ENCODE data around the gene UBXN4.

Gene UBXN4

GRCh38 chr2:135812907-135813511 is 71.4 kb downstream of the UBXN4 start:
- H3K9ac ChIP-seq (ENCODE audit: insufficient read length, low read depth) = no peak overlapping the region
- TF ChIP-seq ZNF274 (IDR thresholded peaks at IDR 0.05; ENCODE audit: low read depth, low read length) (no peak), YY1 (IDR thresholded peaks at IDR 0.05; ENCODE audit: insufficient read depth, insufficient read length) (no peak), SUZ12 (IDR thresholded peaks at IDR 0.05; ENCODE audit: extremely low read depth, insufficient read depth, insufficient read length) (no peak)
- H3K36me3 ChIP-seq (ENCODE audit: insufficient read depth, insufficient read length, low read length) = no peaks in the 10 kb centered on the region
- H3K27me3 ChIP-seq (ENCODE audit: insufficient read depth, insufficient read length) = no peaks in the 10 kb centered on the region
- no peak for DNase-seq (ENCODE audit: low read depth, low spot score)
- H3K4me3 ChIP-seq (ENCODE audit: insufficient read length, low read depth) = no peak overlapping the region
- no peaks in the 10 kb centered on the region for H3K4me1 ChIP-seq (ENCODE audit: insufficient read depth, insufficient read length)
- H3K9me3 ChIP-seq (ENCODE audit: insufficient read depth, low read length) = no peaks in the 10 kb centered on the region

- no peak for DNase-seq (ENCODE audit: low read depth, low spot score)
- no peaks in the 10 kb centered on the region for H3K9me3 ChIP-seq (ENCODE audit: insufficient read depth, low read length)
- no peak for TF ChIP-seq YY1 (IDR thresholded peaks at IDR 0.05; ENCODE audit: insufficient read depth, insufficient read length)
- TF ChIP-seq ZNF274 (IDR thresholded peaks at IDR 0.05; ENCODE audit: low read depth, low read length) = no peak
- TF ChIP-seq SUZ12 (IDR thresholded peaks at IDR 0.05; ENCODE audit: extremely low read depth, insufficient read depth, insufficient read length) = no peak
- no peaks in the 10 kb centered on the region for H3K27me3 ChIP-seq (ENCODE audit: insufficient read depth, insufficient read length)
- no peak overlapping the region for H3K9ac ChIP-seq (ENCODE audit: insufficient read length, low read depth)
- no peaks in the 10 kb centered on the region for H3K4me1 ChIP-seq (ENCODE audit: insufficient read depth, insufficient read length)
- H3K4me3 ChIP-seq (ENCODE audit: insufficient read length, low read depth) = no peak overlapping the region
- H3K36me3 ChIP-seq (ENCODE audit: insufficient read depth, insufficient read length, low read length) = no peaks in the 10 kb centered on the region
Observed at GRCh38 chr2:135815269-135815668, 73.6 kb downstream of the UBXN4 start.

GRCh38 chr2:135817466-135817865 is 75.8 kb downstream of the UBXN4 start:
- no peak for DNase-seq (ENCODE audit: low read depth, low spot score)
- Histone ChIP-seq H3K9me3 (ENCODE audit: insufficient read depth, low read length) (0 out of 2 replicates have a peak, but pooled peaks cover under 1% of the 10 kb centered on the region), H3K36me3 (ENCODE audit: insufficient read depth, insufficient read length, low read length) (no peaks in the 10 kb centered on the region), H3K9ac (ENCODE audit: insufficient read length, low read depth) (no peak overlapping the region), H3K27me3 (ENCODE audit: insufficient read depth, insufficient read length) (no peaks in the 10 kb centered on the region), H3K4me3 (ENCODE audit: insufficient read length, low read depth) (no peak overlapping the region), H3K4me1 (ENCODE audit: insufficient read depth, insufficient read length) (no peaks in the 10 kb centered on the region)
- no peak for TF ChIP-seq SUZ12 (IDR thresholded peaks at IDR 0.05; ENCODE audit: extremely low read depth, insufficient read depth, insufficient read length)
- no peak for TF ChIP-seq YY1 (IDR thresholded peaks at IDR 0.05; ENCODE audit: insufficient read depth, insufficient read length)
- TF ChIP-seq ZNF274 (IDR thresholded peaks at IDR 0.05; ENCODE audit: low read depth, low read length) = no peak

GRCh38 chr2:135817951-135818350 is 76.3 kb downstream of the UBXN4 start:
- Histone ChIP-seq H3K9ac (ENCODE audit: insufficient read length, low read depth) (no peak overlapping the region), H3K27me3 (ENCODE audit: insufficient read depth, insufficient read length) (no peaks in the 10 kb centered on the region), H3K4me3 (ENCODE audit: insufficient read length, low read depth) (no peak overlapping the region), H3K9me3 (ENCODE audit: insufficient read depth, low read length) (peaks cover 5% of the 10 kb centered on the region; the same call in 1 of the 2 replicates), H3K36me3 (ENCODE audit: insufficient read depth, insufficient read length, low read length) (no peaks in the 10 kb centered on the region), H3K4me1 (ENCODE audit: insufficient read depth, insufficient read length) (no peaks in the 10 kb centered on the region)
- no peak for DNase-seq (ENCODE audit: low read depth, low spot score)
- no peak for TF ChIP-seq SUZ12 (IDR thresholded peaks at IDR 0.05; ENCODE audit: extremely low read depth, insufficient read depth, insufficient read length)
- TF ChIP-seq ZNF274 (IDR thresholded peaks at IDR 0.05; ENCODE audit: low read depth, low read length) = no peak
- TF ChIP-seq YY1 (IDR thresholded peaks at IDR 0.05; ENCODE audit: insufficient read depth, insufficient read length) = no peak

GRCh38 chr2:135818937-135819610 is 77.4 kb downstream of the UBXN4 start:
- Histone ChIP-seq H3K4me1 (ENCODE audit: insufficient read depth, insufficient read length) (no peaks in the 10 kb centered on the region), H3K9me3 (ENCODE audit: insufficient read depth, low read length) (peaks cover 9% of the 10 kb centered on the region; the same call in 1 of the 2 replicates), H3K36me3 (ENCODE audit: insufficient read depth, insufficient read length, low read length) (no peaks in the 10 kb centered on the region), H3K27me3 (ENCODE audit: insufficient read depth, insufficient read length) (no peaks in the 10 kb centered on the region), H3K9ac (ENCODE audit: insufficient read length, low read depth) (no peak overlapping the region), H3K4me3 (ENCODE audit: insufficient read length, low read depth) (no peak overlapping the region)
- no peak for TF ChIP-seq ZNF274 (IDR thresholded peaks at IDR 0.05; ENCODE audit: low read depth, low read length)
- no peak for TF ChIP-seq SUZ12 (IDR thresholded peaks at IDR 0.05; ENCODE audit: extremely low read depth, insufficient read depth, insufficient read length)
- no peak for TF ChIP-seq YY1 (IDR thresholded peaks at IDR 0.05; ENCODE audit: insufficient read depth, insufficient read length)
- no peak for DNase-seq (ENCODE audit: low read depth, low spot score)

- no peaks in the 10 kb centered on the region for H3K4me1 ChIP-seq (ENCODE audit: insufficient read depth, insufficient read length)
- no peak overlapping the region for H3K4me3 ChIP-seq (ENCODE audit: insufficient read length, low read depth)
- H3K9ac ChIP-seq (ENCODE audit: insufficient read length, low read depth) = no peak overlapping the region
- TF ChIP-seq SUZ12 (IDR thresholded peaks at IDR 0.05; ENCODE audit: extremely low read depth, insufficient read depth, insufficient read length) (no peak), YY1 (IDR thresholded peaks at IDR 0.05; ENCODE audit: insufficient read depth, insufficient read length) (no peak), ZNF274 (IDR thresholded peaks at IDR 0.05; ENCODE audit: low read depth, low read length) (no peak)
- H3K27me3 ChIP-seq (ENCODE audit: insufficient read depth, insufficient read length) = no peaks in the 10 kb centered on the region
- no peaks in the 10 kb centered on the region for H3K36me3 ChIP-seq (ENCODE audit: insufficient read depth, insufficient read length, low read length)
- peaks cover 9% of the 10 kb centered on the region; the same call in 1 of the 2 replicates for H3K9me3 ChIP-seq (ENCODE audit: insufficient read depth, low read length)
- no peak for DNase-seq (ENCODE audit: low read depth, low spot score)
Observed at GRCh38 chr2:135820003-135820618, 78.5 kb downstream of the UBXN4 start.

- Histone ChIP-seq H3K4me3 (ENCODE audit: insufficient read length, low read depth) (no peak overlapping the region), H3K36me3 (ENCODE audit: insufficient read depth, insufficient read length, low read length) (no peaks in the 10 kb centered on the region), H3K9me3 (ENCODE audit: insufficient read depth, low read length) (peaks cover 9% of the 10 kb centered on the region; the same call in 1 of the 2 replicates), H3K9ac (ENCODE audit: insufficient read length, low read depth) (no peak overlapping the region), H3K4me1 (ENCODE audit: insufficient read depth, insufficient read length) (peaks cover 2% of the 10 kb centered on the region), H3K27me3 (ENCODE audit: insufficient read depth, insufficient read length) (no peaks in the 10 kb centered on the region)
- no peak for DNase-seq (ENCODE audit: low read depth, low spot score)
- TF ChIP-seq ZNF274 (IDR thresholded peaks at IDR 0.05; ENCODE audit: low read depth, low read length) = no peak
- TF ChIP-seq YY1 (IDR thresholded peaks at IDR 0.05; ENCODE audit: insufficient read depth, insufficient read length) = no peak
- no peak for TF ChIP-seq SUZ12 (IDR thresholded peaks at IDR 0.05; ENCODE audit: extremely low read depth, insufficient read depth, insufficient read length)
Observed at GRCh38 chr2:135821190-135821589, 79.5 kb downstream of the UBXN4 start.

Data from NT2/D1 (cell line).